K562 (cell line): ENCODE results near the gene ATXN7L1. TPM values are rescaled to one million over a fixed set of nuclear protein-coding genes. Genes with fewer than 3 reads are reported as not detected.

Source experiments
- CTCF ChIP-seq, 3 experiments: IDR thresholded peaks in 2 of 3; conservative IDR thresholded peaks in 1 of 3; 2 replicates each; pipeline ENCODE4 v1.5.1; 2011 to 2012; ENCODE audit warnings: low read length in 3 of 3, mild to moderate bottlenecking in 3 of 3, control low read depth in 2 of 3, improper control_type of control experiment in 1 of 3, inconsistent platforms in 1 of 3, low read depth in 1 of 3, mixed read lengths in 1 of 3, moderate library complexity in 1 of 3; ENCODE audit not compliant: insufficient read depth in 2 of 3
- DDX20 ChIP-seq: fragments of 450-650 bp; IDR thresholded peaks from 2 replicates; pipeline ENCODE4 v1.6.1; 2016; ENCODE audit warnings: missing genetic modification characterization, low read depth, mild to moderate bottlenecking, missing compliant biosample characterization, moderate library complexity
- E2F5 ChIP-seq: sonication (generic); formaldehyde crosslinking; IDR thresholded peaks from 2 replicates; pipeline ENCODE4 v1.8.0; 2022; ENCODE audit warnings: mild to moderate bottlenecking, missing genetic modification reagents
- GATAD2B ChIP-seq: fragments of 450-650 bp; IDR thresholded peaks from 2 replicates; pipeline ENCODE4 v1.6.1; 2017; ENCODE audit warnings: mild to moderate bottlenecking, borderline replicate concordance
- NBN ChIP-seq: fragments of 450-650 bp; IDR thresholded peaks from 2 replicates; pipeline ENCODE4 v1.6.1; 2016; ENCODE audit warnings: low read depth, mild to moderate bottlenecking
- SOX6 ChIP-seq: fragments of 450-650 bp; IDR thresholded peaks from 2 replicates; pipeline ENCODE4 v1.6.1; 2014; ENCODE audit warnings: mild to moderate bottlenecking
- TRIM24 ChIP-seq, 2 experiments: fragments of 450-650 bp; IDR thresholded peaks; 2 replicates each; pipeline ENCODE4 v1.6.1; 2016
- ZBTB40 ChIP-seq, 2 experiments: fragments of 450-650 bp in 1 of 2; sonication (generic) in 1 of 2; formaldehyde crosslinking in 1 of 2; IDR thresholded peaks; 2 replicates each; pipeline versions ENCODE4 v1.7.1 to v1.9.0; 2016 to 2022; ENCODE audit warnings: inconsistent platforms in 1 of 2, mild to moderate bottlenecking in 1 of 2, missing genetic modification reagents in 1 of 2
- ZKSCAN8 ChIP-seq: fragments of 200-800 bp; sonication (Bioruptor generic); IDR thresholded peaks from 2 replicates; pipeline ENCODE4 v1.6.1; 2016; ENCODE audit warnings: missing genetic modification characterization, missing compliant biosample characterization
- ZNF133 ChIP-seq: fragments of 250-450 bp; sonication (Bioruptor Pico); IDR thresholded peaks from 2 replicates; pipeline ENCODE4 v1.4.0; 2020; ENCODE audit warnings: mild to moderate bottlenecking
- ZNF57 ChIP-seq: fragments of 450-650 bp; formaldehyde crosslinking; IDR thresholded peaks from 2 replicates; pipeline ENCODE4 v1.4.0; 2020; ENCODE audit warnings: mild to moderate bottlenecking, moderate library complexity
- polyA plus RNA-seq, 8 experiments: library from polyadenylated mRNA; depleted of rRNA in 4 of 8; stranded (reverse) in 5 of 8; unstranded in 3 of 8; fragments of >200 nt; fragmentation: Nextera tagmentation in 2 of 8; fragmentation: Illumina TruSeq in 1 of 8; extraction: Ambion mirVana in 2 of 8; extraction: Trizol in 1 of 8; gene quantifications; 2 replicates each; pipeline versions ENCODE4 v1.2.1 to v1.2.3, GENCODE V29; 2011 to 2014; ENCODE audit warnings: inconsistent platforms in 1 of 8, missing spikeins in 1 of 8
- total RNA-seq, 7 experiments: library from RNA; depleted of rRNA in 6 of 7; stranded (reverse); fragments of >200 nt in 6 of 7; fragmentation: Illumina TruSeq in 2 of 7; extraction: Trizol in 2 of 7; gene quantifications; 2 replicates each; pipeline versions ENCODE4 v1.2.1 to v1.2.3, GENCODE V29; 2011 to 2021; ENCODE audit warnings: low replicate concordance in 1 of 7

The ATXN7L1 gene
- total and polyA plus RNA-seq, 9 of the 15 experiments (the other 6 are each of a cell fraction or from before 2014, with no cell fraction given) = 6.6 to 13.7 (median 10.7) TPM

- no peak; a peak in 1 of 6 replicates for TF ChIP-seq CTCF (IDR thresholded peaks at IDR 0.05 in 2 of 3, conservative IDR thresholded peaks at IDR 0.05 in 1 of 3; ENCODE audit: insufficient read depth in 2 of 3, low read depth in 1 of 3, low read length in 3 of 3)
- no peak for TF ChIP-seq TRIM24 (IDR thresholded peaks at IDR 0.05)
- no peak for TF ChIP-seq DDX20 (tag)
- no peak for TF ChIP-seq SOX6
- TF ChIP-seq ZNF57 (CRISPR knock-in tag) = no peak
- TF ChIP-seq ZNF133 = no peak
- TF ChIP-seq ZKSCAN8 (CRISPR knock-in tag) = no peak
- TF ChIP-seq E2F5 (CRISPR knock-in tag) = no peak
- TF ChIP-seq NBN = no peak
- TF ChIP-seq GATAD2B = peak; percentile 2; the same call in 1 of the 2 replicates
- peak; percentile 45; the same call in 1 of the 2 replicates for TF ChIP-seq ZBTB40 (IDR thresholded peaks at IDR 0.05)
- no peak for TF ChIP-seq ZBTB40 (CRISPR knock-in tag; IDR thresholded peaks at IDR 0.05)
Observed at GRCh38 chr7:105876964-105877601, 684 bp upstream of the ATXN7L1 start (continued).
